Measurements from ENCODE around the gene PDE6H.

DNA sequence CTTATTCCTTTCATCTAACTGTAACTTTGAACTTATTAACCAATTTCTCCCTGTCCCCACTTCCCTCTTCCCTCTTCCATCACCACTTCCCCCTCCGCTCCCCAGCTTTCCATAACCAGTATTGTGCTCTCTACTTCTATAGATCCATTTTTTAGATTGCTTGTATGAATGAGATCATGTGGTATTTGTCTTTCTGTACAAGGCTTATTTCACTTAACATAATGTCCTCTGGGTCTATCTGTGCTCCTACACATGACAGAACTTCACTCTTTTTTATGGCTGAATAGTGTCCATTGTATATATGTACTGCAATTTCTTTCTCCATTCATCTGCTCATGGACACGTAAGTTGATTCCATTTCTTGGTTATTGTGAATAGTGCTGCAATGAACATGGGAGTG is 48.9 kb upstream of the PDE6H start:
- TF ChIP-seq, protein P1, sequence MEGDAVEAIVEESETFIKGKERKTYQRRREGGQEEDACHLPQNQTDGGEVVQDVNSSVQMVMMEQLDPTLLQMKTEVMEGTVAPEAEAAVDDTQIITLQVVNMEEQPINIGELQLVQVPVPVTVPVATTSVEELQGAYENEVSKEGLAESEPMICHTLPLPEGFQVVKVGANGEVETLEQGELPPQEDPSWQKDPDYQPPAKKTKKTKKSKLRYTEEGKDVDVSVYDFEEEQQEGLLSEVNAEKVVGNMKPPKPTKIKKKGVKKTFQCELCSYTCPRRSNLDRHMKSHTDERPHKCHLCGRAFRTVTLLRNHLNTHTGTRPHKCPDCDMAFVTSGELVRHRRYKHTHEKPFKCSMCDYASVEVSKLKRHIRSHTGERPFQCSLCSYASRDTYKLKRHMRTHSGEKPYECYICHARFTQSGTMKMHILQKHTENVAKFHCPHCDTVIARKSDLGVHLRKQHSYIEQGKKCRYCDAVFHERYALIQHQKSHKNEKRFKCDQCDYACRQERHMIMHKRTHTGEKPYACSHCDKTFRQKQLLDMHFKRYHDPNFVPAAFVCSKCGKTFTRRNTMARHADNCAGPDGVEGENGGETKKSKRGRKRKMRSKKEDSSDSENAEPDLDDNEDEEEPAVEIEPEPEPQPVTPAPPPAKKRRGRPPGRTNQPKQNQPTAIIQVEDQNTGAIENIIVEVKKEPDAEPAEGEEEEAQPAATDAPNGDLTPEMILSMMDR (IDR thresholded peaks at IDR 0.05) = no peak
- no peak for TF ChIP-seq EZH2phosphoT487 (IDR thresholded peaks at IDR 0.05)

Data from neural progenitor cell (in vitro differentiated cells).